H1 (cell line): ENCODE results near the gene NEDD4L. TPM values are rescaled to one million over a fixed set of nuclear protein-coding genes. Genes with fewer than 3 reads are reported as not detected.

Experiments
- CTCF ChIA-PET: fragments of 300-600 bp; sonication (Branson Sonifier 250); formaldehyde crosslinking; loops from one replicate; lab custom pipeline; 2021; ENCODE audit not compliant: partially characterized antibody; lab: Charles Lee
- POLR2A ChIA-PET: fragments of 300-600 bp; sonication (Branson Sonifier 250); formaldehyde crosslinking; loops from one replicate; lab custom pipeline; 2021; ENCODE audit warnings: inconsistent platforms; ENCODE audit not compliant: partially characterized antibody; lab: Charles Lee
- DNase-seq, 2 experiments: peaks; one replicate each; pipeline versions ENCODE4 v3.0.0 to v3.0.0-alpha.2; 2010 to 2022; ENCODE audit warnings: low spot score in 2 of 2, low read depth in 1 of 2, mixed read lengths in 1 of 2
- FAIRE-seq: peaks from 2 replicates; lab custom pipeline; 2011; peaks lifted over from hg19 to GRCh38; lab: Jason Lieb, UNC
- H2AFZ ChIP-seq: 2 replicates; pipeline ENCODE4 v1.8.1; 2012; ENCODE audit warnings: low read length, inconsistent platforms
- H2AK5ac ChIP-seq: 2 replicates; pipeline ENCODE4 v1.6.1; 2013; ENCODE audit warnings: low read depth, low read length
- H2BK120ac ChIP-seq: replicated peaks from 2 replicates; pipeline ENCODE3; 2013; ENCODE audit warnings: low read depth, low read length, inconsistent platforms
- H2BK12ac ChIP-seq: 2 replicates; pipeline ENCODE4 v1.6.1; 2013; ENCODE audit warnings: low read depth, low read length
- H2BK15ac ChIP-seq: 2 replicates; pipeline ENCODE4 v1.6.1; 2013; ENCODE audit warnings: low read length
- H2BK20ac ChIP-seq: 2 replicates; pipeline ENCODE4 v1.6.1; 2013; ENCODE audit warnings: low read length
- H2BK5ac ChIP-seq: 2 replicates; pipeline ENCODE4 v1.6.1; 2013; ENCODE audit warnings: low read depth, low read length
- H3K14ac ChIP-seq: 2 replicates; pipeline ENCODE4 v1.6.1; 2013; ENCODE audit warnings: inconsistent platforms; ENCODE audit not compliant: insufficient read length
- H3K18ac ChIP-seq: 2 replicates; pipeline ENCODE4 v1.6.1; 2013; ENCODE audit warnings: low read length; ENCODE audit errors: extremely low read depth
- H3K23ac ChIP-seq: 2 replicates; pipeline ENCODE4 v1.6.1; 2013; ENCODE audit warnings: inconsistent platforms; ENCODE audit not compliant: insufficient read length
- H3K23me2 ChIP-seq: 2 replicates; pipeline ENCODE4 v1.6.1; 2013; ENCODE audit warnings: low read depth, low read length
- H3K27ac ChIP-seq: 2 replicates; pipeline ENCODE4 v1.6.1; 2011; ENCODE audit warnings: low read depth, low read length, inconsistent platforms
- H3K27me3 ChIP-seq, 4 experiments: replicated peaks in 1 of 4; 1 replicate in 1 of 4; 2 replicates in 3 of 4; pipeline versions ENCODE4 v1.6.1 to v1.8.1; 2011 to 2013; ENCODE audit warnings: low read length in 3 of 4, mild to moderate bottlenecking in 3 of 4, inconsistent platforms in 2 of 4, mixed read lengths in 2 of 4, moderate library complexity in 1 of 4; ENCODE audit not compliant: control insufficient read depth in 3 of 4, insufficient read depth in 3 of 4; ENCODE audit errors: extremely low read depth in 1 of 4
- H3K36me3 ChIP-seq, 4 experiments: 2 replicates each; pipeline versions ENCODE4 v1.6.1 to v1.8.1; 2011 to 2013; ENCODE audit warnings: mild to moderate bottlenecking in 4 of 4, low read length in 3 of 4, moderate library complexity in 2 of 4, control low read depth in 1 of 4, inconsistent platforms in 1 of 4; ENCODE audit not compliant: insufficient read depth in 4 of 4, control insufficient read depth in 2 of 4
- H3K4ac ChIP-seq: replicated peaks from 2 replicates; pipeline ENCODE3; 2013; ENCODE audit warnings: low read length, low read depth, mixed read lengths, inconsistent platforms; ENCODE audit not compliant: insufficient read length
- H3K4me1 ChIP-seq, 4 experiments: replicated peaks in 1 of 4; 1 replicate in 1 of 4; 2 replicates in 3 of 4; pipeline versions ENCODE4 v1.6.1 to v1.8.1; 2011 to 2013; ENCODE audit warnings: low read length in 3 of 4, inconsistent platforms in 2 of 4, mixed read lengths in 1 of 4; ENCODE audit not compliant: insufficient read depth in 4 of 4, control insufficient read depth in 3 of 4
- H3K4me2 ChIP-seq, 2 experiments: 2 replicates each; pipeline versions ENCODE4 v1.6.1 to v1.8.1; 2011 to 2013; ENCODE audit warnings: low read depth in 2 of 2, low read length in 2 of 2, control low read depth in 1 of 2, inconsistent platforms in 1 of 2, mild to moderate bottlenecking in 1 of 2; ENCODE audit not compliant: insufficient read depth in 1 of 2
- H3K4me3 ChIP-seq, 4 experiments: fragments of 200-600, 300-600 bp in 1 of 4; sonication (generic), shearing (Covaris generic), sonication (Bioruptor Twin) in 1 of 4; 2 replicates each; pipeline versions ENCODE4 v1.5.1 to v1.8.1; 2011 to 2016; ENCODE audit warnings: low read length in 4 of 4, low read depth in 3 of 4, control low read depth in 2 of 4, inconsistent platforms in 2 of 4, mild to moderate bottlenecking in 2 of 4, mixed read lengths in 1 of 4, moderate library complexity in 1 of 4; ENCODE audit not compliant: insufficient read depth in 2 of 4; ENCODE audit errors: extremely low read depth in 1 of 4
- H3K56ac ChIP-seq: replicated peaks from 2 replicates; pipeline ENCODE3; 2013; ENCODE audit warnings: low read depth, mild to moderate bottlenecking, mixed read lengths, low read length, inconsistent platforms; ENCODE audit not compliant: insufficient read length
- H3K79me1 ChIP-seq: 2 replicates; pipeline ENCODE4 v1.6.1; 2013; ENCODE audit warnings: low read depth, low read length, control low read depth
- H3K79me2 ChIP-seq, 2 experiments: 2 replicates each; pipeline versions ENCODE4 v1.6.1 to v1.8.1; 2012 to 2013; ENCODE audit warnings: low read length in 2 of 2, mild to moderate bottlenecking in 2 of 2, inconsistent platforms in 1 of 2; ENCODE audit not compliant: insufficient read depth in 2 of 2, control insufficient read depth in 1 of 2
- H3K9ac ChIP-seq, 4 experiments: replicated peaks in 1 of 4; 1 replicate in 1 of 4; 2 replicates in 3 of 4; pipeline versions ENCODE4 v1.6.1 to v1.8.1; 2011 to 2013; ENCODE audit warnings: low read depth in 3 of 4, low read length in 3 of 4, control low read depth in 2 of 4, mild to moderate bottlenecking in 2 of 4, moderate library complexity in 2 of 4, inconsistent platforms in 1 of 4; ENCODE audit errors: extremely low read depth in 1 of 4
- H3K9me3 ChIP-seq, 2 experiments: 2 replicates each; pipeline versions ENCODE4 v1.6.1 to v1.8.1; 2012 to 2013; ENCODE audit warnings: mild to moderate bottlenecking in 2 of 2, moderate library complexity in 2 of 2, control low read depth in 1 of 2, inconsistent platforms in 1 of 2, low read depth in 1 of 2, low read length in 1 of 2, mixed read lengths in 1 of 2; ENCODE audit not compliant: insufficient read depth in 2 of 2
- H4K20me1 ChIP-seq, 2 experiments: replicated peaks in 1 of 2; 2 replicates each; pipeline versions ENCODE3 to v1.8.1; 2011 to 2013; ENCODE audit warnings: inconsistent platforms in 2 of 2, low read length in 2 of 2, mild to moderate bottlenecking in 1 of 2; ENCODE audit not compliant: insufficient read depth in 2 of 2, control insufficient read depth in 1 of 2
- H4K5ac ChIP-seq: 2 replicates; pipeline ENCODE4 v1.6.1; 2013; ENCODE audit warnings: low read length, low read depth, mixed read lengths, inconsistent platforms; ENCODE audit not compliant: insufficient read length
- H4K8ac ChIP-seq: 2 replicates; pipeline ENCODE4 v1.8.0; 2013; ENCODE audit warnings: mild to moderate bottlenecking, moderate library complexity, low read length, inconsistent platforms; ENCODE audit not compliant: insufficient read depth; ENCODE audit errors: extremely low read depth
- H4K91ac ChIP-seq: replicated peaks from 2 replicates; pipeline ENCODE3; 2013; ENCODE audit warnings: low read length, mixed read lengths, inconsistent platforms; ENCODE audit not compliant: insufficient read length
- WGBS, 2 experiments: shearing (Covaris generic) in 1 of 2; methylation state at CpG; one replicate each; pipeline versions ENCODE4 v1.1.6 to v1.1.7; 2013 to 2015; ENCODE audit warnings: low lambda C conversion rate in 2 of 2, mixed read lengths in 2 of 2, inconsistent platforms in 1 of 2, low coverage in 1 of 2, missing lambda C conversion rate in 1 of 2; ENCODE audit not compliant: insufficient replicate concordance in 2 of 2, insufficient coverage in 1 of 2, insufficient read length in 1 of 2; ENCODE audit errors: extremely low coverage in 1 of 2, missing lambda C conversion rate in 1 of 2; 5-methylcytosine and 5-hydroxymethylcytosine counted together
- polyA plus RNA-seq, 7 experiments: library from polyadenylated mRNA; depleted of rRNA in 3 of 7; stranded (reverse) in 5 of 7; unstranded in 2 of 7; fragments of >200 nt in 5 of 7; fragments of 200-250 nt in 2 of 7; gene quantifications; 1 replicate in 5 of 7; 2 replicates in 1 of 7; 4 replicates in 1 of 7; pipeline versions ENCODE4 v1.2.1 to v1.2.3, GENCODE V29; 2011 to 2013; ENCODE audit warnings: missing spikeins in 2 of 7, mixed read lengths in 2 of 7
- total RNA-seq: library from RNA; stranded (reverse); fragmentation: NEBNext Ultra II Directional; extraction: Animal tissue kit (Norgen Biotek cat#: 25700); gene quantifications from 2 replicates; pipeline ENCODE4 v1.2.1, GENCODE V29; 2021

NEDD4L gene
- total and polyA plus RNA-seq, 2 of the 8 experiments (the other 6 are each of a cell fraction or from before 2014, with no cell fraction given), result 37.3 to 69.8 TPM

- H4K91ac ChIP-seq, result no peak overlapping the region
- no peak overlapping the region for H4K8ac ChIP-seq
- FAIRE-seq (no peak), DNase-seq (no peak)
- H4K20me1 ChIP-seq, result no peaks in the 10 kb centered on the region
- H3K23me2 ChIP-seq, result no peaks in the 10 kb centered on the region
- H2AK5ac ChIP-seq, result no peak overlapping the region
- H3K4me2 ChIP-seq, result no peak overlapping the region
- H3K56ac ChIP-seq, result no peak overlapping the region
- H2BK15ac ChIP-seq, result no peak overlapping the region
- peaks cover 0 to 44% of the 10 kb centered on the region in 2 experiments; a peak in 2 of 4 replicates for H3K79me2 ChIP-seq
- no peak overlapping the region for H2BK20ac ChIP-seq
- no peaks in the 10 kb centered on the region for H3K36me3 ChIP-seq
- no peak overlapping the region for H3K9ac ChIP-seq
- H3K27me3 ChIP-seq, result no peaks in the 10 kb centered on the region
- H3K4ac ChIP-seq, result no peak overlapping the region
- ChIA-PET POLR2A (no interaction called here), CTCF (no interaction called here)
- no peak overlapping the region for H2BK12ac ChIP-seq
- H3K4me3 ChIP-seq, result no peak overlapping the region
- H2BK120ac ChIP-seq, result no peak overlapping the region
- no peak overlapping the region for H2BK5ac ChIP-seq
- H3K23ac ChIP-seq, result no peak overlapping the region
- 89% methylated on average over 6 of the region's 6 CpGs; no CpG with 5 or more reads in 1 of the 2 experiments for WGBS, 2 experiments
- H3K79me1 ChIP-seq, result peaks cover 8% of the 10 kb centered on the region; the same call in 1 of the 2 replicates
- no peak overlapping the region for H3K18ac ChIP-seq
- H3K9me3 ChIP-seq, result no peaks in the 10 kb centered on the region
- no peak overlapping the region for H2AFZ ChIP-seq
- no peak overlapping the region for H3K14ac ChIP-seq
- no peak overlapping the region for H4K5ac ChIP-seq
- peaks cover 2 to 15% (median 5%) of the 10 kb centered on the region in 4 experiments; a peak in 5 of 7 replicates for H3K4me1 ChIP-seq
- no peak overlapping the region for H3K27ac ChIP-seq
These were observed 223.5 kb downstream of the NEDD4L start for GRCh38 chr18:58267493-58267892.
